ENCODE results near the gene CALR. TPM values are rescaled to one million over a fixed set of nuclear protein-coding genes. Genes with fewer than 3 reads are reported as not detected.

The CALR gene
- total RNA-seq, 1 experiment from 2014 or later, result 1,088 TPM

- TF ChIP-seq MAX (CRISPR knock-in tag; IDR thresholded peaks at IDR 0.05), result peak; percentile 94
- no peak for TF ChIP-seq PRDM15 (CRISPR knock-in tag; IDR thresholded peaks at IDR 0.05)
- TF ChIP-seq CDX4 (CRISPR knock-in tag; IDR thresholded peaks at IDR 0.05; ENCODE audit: borderline replicate concordance), result no peak
- no peak for TF ChIP-seq ZNF121 (CRISPR knock-in tag; IDR thresholded peaks at IDR 0.05)
- TF ChIP-seq ZNF423 (CRISPR knock-in tag; IDR thresholded peaks at IDR 0.05), result no peak
- TF ChIP-seq FOXK1 (CRISPR knock-in tag; IDR thresholded peaks at IDR 0.05), result peak; percentile 77
- no peak for TF ChIP-seq FOXP1 (CRISPR knock-in tag; IDR thresholded peaks at IDR 0.05; ENCODE audit: borderline replicate concordance)
- peak; percentile 91 for TF ChIP-seq ARID4B (CRISPR knock-in tag; IDR thresholded peaks at IDR 0.05; ENCODE audit: borderline replicate concordance)
- peak; percentile 98 for TF ChIP-seq SP1 (CRISPR knock-in tag; conservative IDR thresholded peaks at IDR 0.05)
- TF ChIP-seq SMAD3 (CRISPR knock-in tag; IDR thresholded peaks at IDR 0.05; ENCODE audit: borderline replicate concordance), result no peak
- TF ChIP-seq GRHL2 (CRISPR knock-in tag; IDR thresholded peaks at IDR 0.05; ENCODE audit: insufficient replicate concordance, severe bottlenecking), result no peak
- TF ChIP-seq NFATC4 (CRISPR knock-in tag; IDR thresholded peaks at IDR 0.05), result no peak
- peak; percentile 71 for TF ChIP-seq NFYB (CRISPR knock-in tag; conservative IDR thresholded peaks at IDR 0.05; ENCODE audit: low read depth)
- TF ChIP-seq OVOL2 (CRISPR knock-in tag; IDR thresholded peaks at IDR 0.05; ENCODE audit: borderline replicate concordance), result no peak
- TF ChIP-seq ATF2 (CRISPR knock-in tag; IDR thresholded peaks at IDR 0.05; ENCODE audit: borderline replicate concordance, low read depth), result no peak
- TF ChIP-seq ZNF219 (CRISPR knock-in tag; IDR thresholded peaks at IDR 0.05; ENCODE audit: borderline replicate concordance), result no peak
- TF ChIP-seq ZSCAN18 (CRISPR knock-in tag; IDR thresholded peaks at IDR 0.05), result no peak
- no peak for TF ChIP-seq MYBL2 (CRISPR knock-in tag; IDR thresholded peaks at IDR 0.05)
- TF ChIP-seq E2F4 (CRISPR knock-in tag; IDR thresholded peaks at IDR 0.05; ENCODE audit: borderline replicate concordance, low read depth), result no peak
- TF ChIP-seq E2F1 (CRISPR knock-in tag; IDR thresholded peaks at IDR 0.05), result no peak; the same call in 1 of the 2 replicates
- no peak for TF ChIP-seq KAT7 (CRISPR knock-in tag; IDR thresholded peaks at IDR 0.05; ENCODE audit: borderline replicate concordance)
Observed at GRCh38 chr19:12890787-12891552, 47.4 kb upstream of the CALR start, which contains the start of gene GCDH (continued).
